CD4-positive, alpha-beta T cell treated with Interleukin-2 at 100 ng/mL for 4 hours (primary cell): ENCODE data around the gene ADAMTS4.

Experiments
- DNase-seq: peaks from one replicate; pipeline ENCODE4 v3.0.0-alpha.2; 2020; ENCODE audit warnings: low spot score

The ADAMTS4 gene

DNA sequence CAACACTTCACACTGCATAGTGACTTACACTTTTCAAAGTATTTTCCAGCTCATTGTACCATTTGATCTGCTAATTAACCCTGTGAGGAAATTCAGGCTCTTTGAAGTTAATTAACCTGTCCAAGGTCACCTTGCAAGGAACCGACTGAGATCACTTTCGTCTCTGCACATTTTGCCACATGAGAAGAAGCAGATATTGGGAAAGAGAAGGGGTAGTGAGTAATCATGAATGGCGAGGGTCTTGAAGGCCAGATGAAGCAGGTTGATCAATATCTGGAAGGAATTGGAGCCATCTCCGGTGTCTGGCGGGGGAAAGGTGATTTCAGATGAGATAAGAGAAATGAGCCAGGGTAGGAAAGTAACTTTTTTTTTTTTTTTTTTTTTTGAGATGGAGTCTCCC is 21.1 kb upstream of the ADAMTS4 start:
- DNase-seq: no peak

DNA sequence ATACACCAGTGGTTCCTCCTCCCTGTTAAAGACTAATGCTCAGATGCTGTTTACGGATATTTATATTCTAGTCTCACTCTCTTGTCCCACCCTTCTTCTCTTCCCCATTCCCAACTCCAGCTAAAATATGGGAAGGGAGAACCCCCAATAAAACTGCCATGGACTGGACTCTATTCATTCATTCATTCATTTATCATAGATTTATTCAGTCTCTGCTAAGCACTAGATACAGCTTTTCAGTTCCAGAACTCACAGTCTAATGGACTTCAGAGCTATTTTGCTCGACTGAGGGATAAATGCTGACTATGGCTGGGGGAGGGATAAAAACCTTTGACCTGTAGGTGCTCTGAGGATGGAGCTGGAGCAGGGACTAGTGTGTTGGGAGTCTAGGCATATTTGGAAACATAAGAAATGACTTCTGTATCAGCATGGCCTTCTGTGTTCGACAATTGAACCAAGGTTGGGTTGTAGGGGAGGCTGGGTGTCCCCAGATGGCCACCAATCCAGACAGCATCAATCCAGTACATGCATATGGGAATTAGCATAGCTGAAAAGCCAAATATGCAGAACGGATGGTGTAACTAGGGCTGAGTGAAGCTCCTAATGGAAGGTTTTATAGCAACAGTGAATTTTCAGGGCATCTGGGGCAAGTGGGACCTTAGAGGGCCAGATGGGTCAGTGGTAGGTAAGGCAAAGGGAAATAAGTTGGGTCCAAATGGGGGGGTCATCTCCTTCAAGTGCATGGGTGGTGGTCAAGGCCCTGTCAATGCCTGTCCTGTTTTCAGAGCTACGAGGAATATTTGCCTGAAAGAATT is 20.4 kb upstream of the ADAMTS4 start:
- no peak for DNase-seq

- DNase-seq: no peak
These were observed 19.6 kb upstream of the ADAMTS4 start for GRCh38 chr1:161218301-161219077.

- no peak for DNase-seq
These were observed 19.0 kb upstream of the ADAMTS4 start for GRCh38 chr1:161217831-161218230.

- DNase-seq: no peak
These were observed 18.3 kb upstream of the ADAMTS4 start for GRCh38 chr1:161216945-161217712.

DNA sequence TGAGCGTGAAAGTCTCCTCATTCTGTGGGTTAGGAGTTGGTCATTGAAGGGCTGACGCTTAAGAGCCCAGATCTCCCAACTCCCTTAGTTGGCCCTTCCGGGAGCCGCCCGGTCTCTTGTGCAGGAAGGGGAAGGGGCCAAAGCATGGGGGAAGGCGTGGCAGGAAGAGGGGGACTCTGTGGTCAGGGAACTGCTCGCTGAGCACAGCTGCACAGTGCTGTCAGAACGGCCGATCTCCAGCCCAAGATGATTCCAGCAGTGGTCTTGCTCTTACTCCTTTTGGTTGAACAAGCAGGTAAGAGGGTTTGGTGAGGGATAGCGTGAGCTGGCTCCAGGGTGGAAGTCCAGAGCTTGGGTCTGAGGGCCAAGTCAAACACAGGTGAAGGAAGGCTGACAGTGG is 16.2 kb upstream of the ADAMTS4 start, which contains the start of gene FCER1G:
TSS of gene FCER1G (plus strand) at position 220 of the 400 bp plus-strand sequence. CDS start at position 247, 27 bp downstream.
- no peak for DNase-seq

- no peak for DNase-seq
These were observed 15.5 kb upstream of the ADAMTS4 start for GRCh38 chr1:161214369-161214768.

- peak; percentile 75 for DNase-seq
These were observed 11.0 kb upstream of the ADAMTS4 start for GRCh38 chr1:161209790-161210409.

- DNase-seq: no peak
These were observed 8.3 kb upstream of the ADAMTS4 start for GRCh38 chr1:161207173-161207572.

GRCh38 chr1:161206411-161207140 is 7.7 kb upstream of the ADAMTS4 start:
- DNase-seq: no peak

GRCh38 chr1:161201836-161202712 is 3.2 kb upstream of the ADAMTS4 start, which contains the start of gene NDUFS2:
Gene NDUFS2 (plus strand): TSS chr1:161202367. CDS start chr1:161202386, 19 bp downstream.
- peak; percentile 98 for DNase-seq

DNA sequence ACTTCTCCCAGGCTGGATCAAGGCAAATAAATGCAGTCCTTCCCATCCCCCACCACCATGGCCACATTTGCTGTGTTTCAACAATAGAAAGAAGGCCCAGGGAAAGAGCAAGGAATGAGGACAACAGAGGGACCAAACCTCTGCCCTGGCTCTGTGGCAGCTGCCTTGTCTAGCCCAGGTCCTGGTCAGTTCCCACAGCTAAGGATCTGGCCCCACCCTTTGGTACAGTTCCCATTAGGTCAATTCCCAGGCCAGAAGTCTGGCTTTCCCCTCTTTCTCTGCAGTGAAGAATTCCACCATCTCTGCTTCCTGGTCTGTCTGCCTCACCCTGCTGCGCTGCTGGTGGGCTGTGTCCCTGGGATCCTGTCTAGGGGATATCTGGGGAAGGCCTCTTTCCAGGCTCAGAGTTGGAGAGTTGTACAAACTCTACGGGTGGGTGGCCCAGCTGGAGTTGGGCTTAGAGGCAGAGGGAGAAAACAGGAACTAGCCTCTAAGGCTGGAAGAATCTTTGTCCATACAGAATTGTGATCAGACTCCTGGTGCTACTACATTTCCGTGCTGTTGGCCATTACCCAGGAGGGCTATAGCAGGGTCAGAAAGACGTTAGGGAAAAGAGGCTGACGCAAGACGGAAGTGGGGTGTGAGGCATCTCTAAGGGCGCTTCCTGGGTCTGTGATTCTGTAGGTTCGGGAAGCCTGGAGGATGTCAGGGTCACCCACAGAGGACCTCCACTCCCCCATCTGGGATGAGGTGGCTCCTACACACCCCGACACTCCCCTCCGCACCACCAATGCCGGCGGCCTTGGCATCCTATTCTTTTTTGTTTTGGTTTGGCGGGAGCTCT is 2.4 kb upstream of the ADAMTS4 start:
- no peak for DNase-seq

- peak; percentile 29 for DNase-seq
These were observed 1.7 kb upstream of the ADAMTS4 start for GRCh38 chr1:161200421-161200991.

DNA sequence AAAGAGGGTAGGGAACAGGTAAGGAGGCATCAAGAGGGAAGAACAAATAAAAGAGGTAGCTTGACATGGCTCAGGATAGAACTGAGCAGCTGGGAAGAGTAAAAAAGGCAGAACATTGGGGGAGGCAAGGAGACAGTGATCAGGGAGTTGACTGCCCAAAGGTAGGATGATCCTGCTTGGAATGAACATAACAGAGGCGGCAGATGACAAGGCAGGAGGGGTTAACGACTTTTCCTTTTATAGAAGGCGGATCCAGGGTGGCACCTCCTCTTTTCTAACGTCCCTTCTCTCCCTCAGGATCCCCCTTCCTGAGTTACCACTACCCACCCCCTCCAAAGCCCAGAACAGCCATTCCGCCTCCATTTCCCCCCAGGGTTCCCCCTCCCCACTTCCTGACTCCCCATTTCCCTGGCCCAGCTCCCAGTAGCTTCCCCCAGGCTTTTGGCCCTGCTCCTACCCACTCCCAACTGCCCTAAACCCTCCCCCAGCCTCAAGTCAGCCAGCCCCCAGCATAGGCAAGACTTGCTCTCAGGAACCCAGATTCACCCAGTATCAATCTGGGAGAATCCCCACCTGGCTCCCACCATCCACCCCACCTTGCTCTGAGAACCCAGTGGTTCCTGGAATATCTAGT is 769 bp upstream of the ADAMTS4 start:
- DNase-seq: no peak

GRCh38 chr1:161198194-161198896 is 509 bp downstream of the ADAMTS4 start:
- no peak for DNase-seq

- no peak for DNase-seq
These were observed 1.2 kb downstream of the ADAMTS4 start for GRCh38 chr1:161197560-161198193.
